Breast epithelium (tissue), 3 donors: ENCODE results near the gene ENOPH1.

Experiments
- CTCF ChIP-seq, 3 donors: fragments of 450-650 bp; IDR thresholded peaks; one replicate each; pipeline ENCODE4 v1.5.1; 2016 to 2017; ENCODE audit warnings: antibody characterized with exemption in 3 of 3, mild to moderate bottlenecking in 3 of 3, moderate library complexity in 3 of 3
- POLR2A ChIP-seq: fragments of 450-650 bp; IDR thresholded peaks from one replicate; pipeline ENCODE4 v1.6.1; 2016; ENCODE audit warnings: antibody characterized with exemption, mild to moderate bottlenecking, moderate library complexity
- POLR2AphosphoS5 ChIP-seq, 3 donors: sonication (generic); formaldehyde crosslinking; IDR thresholded peaks; one replicate each; pipeline ENCODE4 v1.6.1; 2017; ENCODE audit warnings: antibody characterized with exemption in 3 of 3

- no peak for TF ChIP-seq CTCF (IDR thresholded peaks at IDR 0.05)
- no peak for TF ChIP-seq POLR2AphosphoS5 (IDR thresholded peaks at IDR 0.05)
- no peak for TF ChIP-seq POLR2A
Measured at GRCh38 chr4:82388405-82388804, 42.0 kb upstream of the ENOPH1 start.
